Naive thymus-derived CD8-positive, alpha-beta T cell (primary cell): Measurements from ENCODE around the gene SLC6A3. TPM values are rescaled to one million over a fixed set of nuclear protein-coding genes. Genes with fewer than 3 reads are reported as not detected.
"Not testable (repeated sequence)": the region's sequence is repeated elsewhere in the genome, so short reads cannot be mapped to it uniquely, and the experiment has no call there.

Source experiments
- ATAC-seq, 2 donors: fragments of 150-1000 bp; cut with Tn5 transposase in 1 of 2; sonication (Bioruptor Pico), chemical (Tn5 transposase) in 1 of 2; 1 replicate in 1 of 2; 2 replicates in 1 of 2; pipeline ENCODE4 v1.10.0; 2021; ENCODE audit warnings: mild to moderate bottlenecking in 2 of 2, moderate library complexity in 2 of 2
- POLR2A ChIA-PET: fragments of 350-600 bp; sonication (Branson Sonifier 250); formaldehyde crosslinking; loops from one replicate; lab custom pipeline; 2021; ENCODE audit warnings: antibody characterized with exemption; lab: Charles Lee
- DNase-seq, 10 donors: peaks; one replicate each; pipeline versions ENCODE4 v3.0.0 to v3.0.0-alpha.2; 2020 to 2022
- H3K27ac Mint-ChIP-seq, 10 donors: one replicate each; pipeline ENCODE4 v1.8.0; 2020 to 2022; ENCODE audit warnings: mild to moderate bottlenecking in 10 of 10, mixed read lengths in 10 of 10, moderate library complexity in 4 of 10, inconsistent platforms in 1 of 10
- H3K27me3 Mint-ChIP-seq, 5 donors: one replicate each; pipeline ENCODE4 v1.8.0; 2021 to 2022; ENCODE audit warnings: mixed read lengths in 5 of 5
- H3K36me3 Mint-ChIP-seq, 3 donors: one replicate each; pipeline ENCODE4 v1.8.0; 2020 to 2022; ENCODE audit warnings: mixed read lengths in 3 of 3, mild to moderate bottlenecking in 2 of 3, inconsistent platforms in 1 of 3
- H3K4me1 Mint-ChIP-seq, 4 donors: one replicate each; pipeline ENCODE4 v1.8.0; 2021 to 2022; ENCODE audit warnings: mixed read lengths in 4 of 4
- H3K4me3 Mint-ChIP-seq, 10 donors: one replicate each; pipeline ENCODE4 v1.8.0; 2020 to 2022; ENCODE audit warnings: mild to moderate bottlenecking in 10 of 10, mixed read lengths in 10 of 10, moderate library complexity in 6 of 10, inconsistent platforms in 1 of 10
- H3K9me3 Mint-ChIP-seq, 9 donors: one replicate each; pipeline ENCODE4 v1.8.0; 2020 to 2022; ENCODE audit warnings: mixed read lengths in 9 of 9, mild to moderate bottlenecking in 3 of 9, inconsistent platforms in 1 of 9, moderate library complexity in 1 of 9
- polyA plus RNA-seq, 3 donors: library from polyadenylated mRNA; unstranded; fragments of 300-500 nt; fragmentation: Illumina TruSeq; gene quantifications; one replicate each; pipeline ENCODE4 v1.2.3, GENCODE V29; 2021
- total RNA-seq, 8 experiments: library from RNA in 2 of 8; stranded (reverse) in 2 of 8; gene quantifications; one replicate each; pipeline ENCODE4 v1.2.3 and lab custom pipeline; 2021 to 2026

SLC6A3 gene
- total and polyA plus RNA-seq, 5 experiments from 2014 or later = 0.08 to 0.27 (median 0.09) TPM; not detected in 2

GRCh38 chr5:1360367-1360766 lies 84.9 kb downstream of the SLC6A3 start:
- DNase-seq, H3K4me1 Mint-ChIP-seq, H3K27ac Mint-ChIP-seq, ATAC-seq, H3K36me3 Mint-ChIP-seq, H3K9me3 Mint-ChIP-seq, H3K4me3 Mint-ChIP-seq, POLR2A ChIA-PET: not testable (repeated sequence)
- H3K27me3 Mint-ChIP-seq = peaks cover 0 to 24% (median 7%) of the 10 kb centered on the region in 5 donors

GRCh38 chr5:1359713-1360112 lies 85.5 kb downstream of the SLC6A3 start:
- H3K4me3 Mint-ChIP-seq = no peak overlapping the region
- H3K36me3 Mint-ChIP-seq = no peaks in the 10 kb centered on the region
- no peak for DNase-seq
- POLR2A ChIA-PET = no interaction called here
- H3K4me1 Mint-ChIP-seq = no peaks in the 10 kb centered on the region
- peaks cover 0 to 24% (median 7%) of the 10 kb centered on the region in 5 donors for H3K27me3 Mint-ChIP-seq
- H3K9me3 Mint-ChIP-seq = no peaks in the 10 kb centered on the region
- H3K27ac Mint-ChIP-seq = no peak overlapping the region
- no peak for ATAC-seq

GRCh38 chr5:1359031-1359645 lies 86.1 kb downstream of the SLC6A3 start:
- H3K9me3 Mint-ChIP-seq = no peaks in the 10 kb centered on the region
- POLR2A ChIA-PET = no interaction called here
- H3K27me3 Mint-ChIP-seq = peaks cover 0 to 22% (median 3%) of the 10 kb centered on the region in 5 donors
- no peaks in the 10 kb centered on the region for H3K36me3 Mint-ChIP-seq
- ATAC-seq = no peak
- no peaks in the 10 kb centered on the region for H3K4me1 Mint-ChIP-seq
- no peak overlapping the region for H3K27ac Mint-ChIP-seq
- DNase-seq = no peak
- no peak overlapping the region for H3K4me3 Mint-ChIP-seq

- Mint-ChIP-seq H3K36me3 (no peaks in the 10 kb centered on the region), H3K4me1 (no peaks in the 10 kb centered on the region), H3K27me3 (peaks cover 0 to 19% (median 3%) of the 10 kb centered on the region in 5 donors), H3K27ac (no peak overlapping the region), H3K4me3 (no peak overlapping the region), H3K9me3 (no peaks in the 10 kb centered on the region)
- POLR2A ChIA-PET = no interaction called here
- DNase-seq (no peak), ATAC-seq (no peak)
Measured at GRCh38 chr5:1358726-1359025, 86.6 kb downstream of the SLC6A3 start.

- no peak overlapping the region for H3K4me3 Mint-ChIP-seq
- no peak for ATAC-seq
Measured at GRCh38 chr5:1357946-1358725, 87.1 kb downstream of the SLC6A3 start.

GRCh38 chr5:1356873-1357787 lies 88.1 kb downstream of the SLC6A3 start:
- Mint-ChIP-seq H3K27ac (no peak overlapping the region), H3K36me3 (no peaks in the 10 kb centered on the region), H3K9me3 (no peaks in the 10 kb centered on the region), H3K4me1 (no peaks in the 10 kb centered on the region), H3K4me3 (no peak overlapping the region), H3K27me3 (peaks cover 0 to 6% (median under 1%) of the 10 kb centered on the region in 5 donors)
- DNase-seq (no peak), ATAC-seq (no peak)
- POLR2A ChIA-PET = no interaction called here

More at GRCh38 chr5:1357946-1358725, 87.1 kb downstream of the SLC6A3 start:
- peaks cover 0 to 13% (median 3%) of the 10 kb centered on the region in 5 donors for H3K27me3 Mint-ChIP-seq
- no peaks in the 10 kb centered on the region for H3K4me1 Mint-ChIP-seq
- no peak for DNase-seq
- H3K36me3 Mint-ChIP-seq = no peaks in the 10 kb centered on the region
- POLR2A ChIA-PET = no interaction called here
- H3K27ac Mint-ChIP-seq = no peak overlapping the region
- no peaks in the 10 kb centered on the region for H3K9me3 Mint-ChIP-seq

- no peak overlapping the region for H3K27ac Mint-ChIP-seq
- DNase-seq = no peak
- H3K4me3 Mint-ChIP-seq = no peak overlapping the region
- H3K27me3 Mint-ChIP-seq = no peaks in the 10 kb centered on the region
- H3K4me1 Mint-ChIP-seq = no peaks in the 10 kb centered on the region
- no peak for ATAC-seq
- H3K9me3 Mint-ChIP-seq = no peaks in the 10 kb centered on the region
- H3K36me3 Mint-ChIP-seq = no peaks in the 10 kb centered on the region
- POLR2A ChIA-PET = no interaction called here
Measured at GRCh38 chr5:1354576-1354975, 90.7 kb downstream of the SLC6A3 start.

GRCh38 chr5:1352231-1353219 lies 92.7 kb downstream of the SLC6A3 start:
- H3K4me3 Mint-ChIP-seq = no peak overlapping the region
- no peaks in the 10 kb centered on the region for H3K36me3 Mint-ChIP-seq
- POLR2A ChIA-PET = no interaction called here
- no peak for ATAC-seq
- H3K27ac Mint-ChIP-seq = peak overlapping the region in 1 of 10 donors; percentile 51
- H3K4me1 Mint-ChIP-seq = no peaks in the 10 kb centered on the region
- DNase-seq = no peak
- H3K27me3 Mint-ChIP-seq = no peaks in the 10 kb centered on the region
- no peaks in the 10 kb centered on the region for H3K9me3 Mint-ChIP-seq

- Mint-ChIP-seq H3K9me3 (no peaks in the 10 kb centered on the region), H3K27ac (no peak overlapping the region), H3K36me3 (no peaks in the 10 kb centered on the region), H3K27me3 (no peaks in the 10 kb centered on the region), H3K4me3 (no peak overlapping the region), H3K4me1 (peaks cover 3 to 6% (median 4%) of the 10 kb centered on the region in 4 donors)
- DNase-seq (no peak), ATAC-seq (no peak)
- POLR2A ChIA-PET = no interaction called here
Measured at GRCh38 chr5:1351156-1351555, 94.1 kb downstream of the SLC6A3 start.

- Mint-ChIP-seq H3K9me3 (no peaks in the 10 kb centered on the region), H3K4me1 (peaks cover 4 to 13% (median 11%) of the 10 kb centered on the region in 4 donors), H3K27ac (peak overlapping the region in 3 of 10 donors; percentile 5 to 29 (median 28)), H3K36me3 (no peaks in the 10 kb centered on the region), H3K27me3 (no peaks in the 10 kb centered on the region), H3K4me3 (peak overlapping the region in 1 of 10 donors; percentile 56)
- POLR2A ChIA-PET = no interaction called here
- no peak for ATAC-seq
- DNase-seq = no peak
Measured at GRCh38 chr5:1349246-1349645, 96.0 kb downstream of the SLC6A3 start.

GRCh38 chr5:1348986-1349245 lies 96.3 kb downstream of the SLC6A3 start:
- Mint-ChIP-seq H3K4me3 (no peak overlapping the region), H3K27ac (peak overlapping the region in 1 of 10 donors; percentile 29), H3K4me1 (peaks cover 7 to 16% (median 14%) of the 10 kb centered on the region in 4 donors), H3K9me3 (no peaks in the 10 kb centered on the region), H3K36me3 (no peaks in the 10 kb centered on the region), H3K27me3 (no peaks in the 10 kb centered on the region)
- POLR2A ChIA-PET = no interaction called here
- ATAC-seq (no peak), DNase-seq (no peak)

- no peak for DNase-seq
- peaks cover 2 to 6% (median 3%) of the 10 kb centered on the region in 3 donors for H3K36me3 Mint-ChIP-seq
- ATAC-seq = no peak
- H3K4me1 Mint-ChIP-seq = peaks cover 11 to 25% (median 24%) of the 10 kb centered on the region in 4 donors
- peak overlapping the region in 4 of 10 donors; percentile 22 to 58 (median 56) for H3K4me3 Mint-ChIP-seq
- H3K27me3 Mint-ChIP-seq = no peaks in the 10 kb centered on the region
- POLR2A ChIA-PET = no interaction called here
- H3K9me3 Mint-ChIP-seq = no peaks in the 10 kb centered on the region
- peak overlapping the region in 2 of 10 donors; percentile 28 to 73 for H3K27ac Mint-ChIP-seq
Measured at GRCh38 chr5:1347571-1347970, 97.7 kb downstream of the SLC6A3 start.
